ENCODE data around the gene MIA.

DNA sequence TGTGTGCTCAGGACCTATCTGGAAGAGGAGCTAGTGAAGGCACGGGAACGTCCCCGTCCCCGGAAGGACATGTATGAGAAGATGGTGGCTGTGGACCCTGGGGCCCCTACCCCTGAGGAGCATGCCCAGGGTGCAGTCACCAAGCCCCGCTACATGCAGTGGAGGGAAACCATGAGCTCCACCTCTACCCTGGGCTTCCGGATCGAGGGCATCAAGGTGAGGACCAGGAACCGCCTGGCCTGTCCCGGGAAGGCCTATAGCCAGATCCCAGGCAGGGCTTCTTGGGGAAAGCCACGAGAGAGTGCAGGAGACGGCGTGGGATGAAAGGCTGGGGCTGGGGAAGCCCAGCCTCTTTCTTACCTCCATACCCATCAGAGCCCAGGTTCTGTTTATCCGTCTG is 42.2 kb upstream of the MIA start:
- TF ChIP-seq GATA3 (IDR thresholded peaks at IDR 0.05; ENCODE audit: low read depth, low read length): no peak
- no peak for TF ChIP-seq GATA2 (IDR thresholded peaks at IDR 0.05; ENCODE audit: low read depth, low read length)
